ENCODE data around the gene SMPDL3A. TPM values are rescaled to one million over a fixed set of nuclear protein-coding genes. Genes with fewer than 3 reads are reported as not detected.
A peak's percentile ranks its signal among the peaks of the same experiment; 100 is the strongest.

Gene SMPDL3A
- total and polyA plus RNA-seq, 2 of the 13 experiments (the other 11 are each of a cell fraction or from before 2014, with no cell fraction given) = 7.8 to 17.3 TPM

DNA sequence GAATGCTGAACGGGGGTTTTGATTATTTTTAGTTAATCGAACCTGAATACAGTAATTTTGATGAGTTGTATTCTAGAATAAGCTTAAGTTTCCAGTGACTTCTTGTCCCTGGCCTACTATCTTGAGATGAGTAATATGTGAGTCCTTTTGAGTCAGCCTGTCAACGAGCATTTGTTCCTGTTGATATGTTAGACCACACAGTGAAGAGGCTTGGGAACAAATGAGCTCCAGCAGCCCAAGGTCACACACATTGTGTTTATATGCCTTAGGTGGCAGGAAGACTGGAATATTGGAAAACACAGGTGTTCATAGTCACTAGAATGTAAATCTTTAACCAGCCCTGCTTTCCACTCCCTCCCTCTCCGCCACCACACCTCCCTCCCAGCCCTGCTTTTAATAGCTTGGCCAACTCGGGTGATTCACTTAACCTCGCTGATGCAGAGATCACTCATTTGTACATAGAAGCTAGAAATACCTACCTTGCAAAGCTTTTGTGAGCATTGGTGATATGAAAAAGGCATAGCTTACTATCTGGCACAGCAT, 9.1 kb downstream of the SMPDL3A start (continued):
- TF ChIP-seq, protein P1, sequence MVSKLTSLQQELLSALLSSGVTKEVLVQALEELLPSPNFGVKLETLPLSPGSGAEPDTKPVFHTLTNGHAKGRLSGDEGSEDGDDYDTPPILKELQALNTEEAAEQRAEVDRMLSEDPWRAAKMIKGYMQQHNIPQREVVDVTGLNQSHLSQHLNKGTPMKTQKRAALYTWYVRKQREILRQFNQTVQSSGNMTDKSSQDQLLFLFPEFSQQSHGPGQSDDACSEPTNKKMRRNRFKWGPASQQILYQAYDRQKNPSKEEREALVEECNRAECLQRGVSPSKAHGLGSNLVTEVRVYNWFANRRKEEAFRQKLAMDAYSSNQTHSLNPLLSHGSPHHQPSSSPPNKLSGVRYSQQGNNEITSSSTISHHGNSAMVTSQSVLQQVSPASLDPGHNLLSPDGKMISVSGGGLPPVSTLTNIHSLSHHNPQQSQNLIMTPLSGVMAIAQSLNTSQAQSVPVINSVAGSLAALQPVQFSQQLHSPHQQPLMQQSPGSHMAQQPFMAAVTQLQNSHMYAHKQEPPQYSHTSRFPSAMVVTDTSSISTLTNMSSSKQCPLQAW (CRISPR knock-in tag; IDR thresholded peaks at IDR 0.05) = peak; percentile 100
- TF ChIP-seq ZNF101 (CRISPR knock-in tag; IDR thresholded peaks at IDR 0.05; ENCODE audit: borderline replicate concordance, low read depth) (no peak), ARNTL (CRISPR knock-in tag; IDR thresholded peaks at IDR 0.05) (peak; percentile 67; the same call in 1 of the 2 replicates), SAP130 (CRISPR knock-in tag; IDR thresholded peaks at IDR 0.05; ENCODE audit: low read depth) (peak; percentile 94), ZSCAN21 (CRISPR knock-in tag; IDR thresholded peaks at IDR 0.05; ENCODE audit: borderline replicate concordance) (peak; percentile 69; the same call in 1 of the 2 replicates), HDAC1 (CRISPR knock-in tag; IDR thresholded peaks at IDR 0.05) (peak; percentile 70), CCAR2 (optimal IDR thresholded peaks at IDR 0.05; ENCODE audit: low read depth, low read length) (no peak), ARID5B (CRISPR knock-in tag; IDR thresholded peaks at IDR 0.05) (peak; percentile 98), FOXA1 (IDR thresholded peaks at IDR 0.05) (no peak), FOXA1 (CRISPR knock-in tag; IDR thresholded peaks at IDR 0.05) (peak; percentile 26; the same call in 1 of the 2 replicates), TCF12 (IDR thresholded peaks at IDR 0.05) (no peak), TCF12 (CRISPR knock-in tag; IDR thresholded peaks at IDR 0.05) (peak; percentile 59; the same call in 1 of the 2 replicates), ZNF816 (CRISPR knock-in tag; IDR thresholded peaks at IDR 0.05; ENCODE audit: borderline replicate concordance) (no peak), SMAD3 (CRISPR knock-in tag; IDR thresholded peaks at IDR 0.05) (peak; percentile 96; the same call in 1 of the 2 replicates), ZSCAN29 (CRISPR knock-in tag; conservative IDR thresholded peaks at IDR 0.05) (peak; percentile 92), ZNF3 (CRISPR knock-in tag; IDR thresholded peaks at IDR 0.05) (0 out of 2 replicates have a peak, but pooled peaks have one; percentile 45), ZNF33A (CRISPR knock-in tag; IDR thresholded peaks at IDR 0.05; ENCODE audit: borderline replicate concordance) (no peak), ETV5 (CRISPR knock-in tag; IDR thresholded peaks at IDR 0.05; ENCODE audit: borderline replicate concordance) (peak; percentile 84; the same call in 1 of the 2 replicates), ONECUT2 (CRISPR knock-in tag; IDR thresholded peaks at IDR 0.05) (peak; percentile 77), ZMYM4 (CRISPR knock-in tag; IDR thresholded peaks at IDR 0.05) (peak; percentile 95), ZNF333 (CRISPR knock-in tag; IDR thresholded peaks at IDR 0.05; ENCODE audit: borderline replicate concordance) (no peak), KAT8 (CRISPR knock-in tag; IDR thresholded peaks at IDR 0.05) (peak; percentile 76), TRIM24 (CRISPR knock-in tag; IDR thresholded peaks at IDR 0.05) (no peak), MIXL1 (CRISPR knock-in tag; IDR thresholded peaks at IDR 0.05) (peak; percentile 86)
- TF ChIP-seq, protein P2, sequence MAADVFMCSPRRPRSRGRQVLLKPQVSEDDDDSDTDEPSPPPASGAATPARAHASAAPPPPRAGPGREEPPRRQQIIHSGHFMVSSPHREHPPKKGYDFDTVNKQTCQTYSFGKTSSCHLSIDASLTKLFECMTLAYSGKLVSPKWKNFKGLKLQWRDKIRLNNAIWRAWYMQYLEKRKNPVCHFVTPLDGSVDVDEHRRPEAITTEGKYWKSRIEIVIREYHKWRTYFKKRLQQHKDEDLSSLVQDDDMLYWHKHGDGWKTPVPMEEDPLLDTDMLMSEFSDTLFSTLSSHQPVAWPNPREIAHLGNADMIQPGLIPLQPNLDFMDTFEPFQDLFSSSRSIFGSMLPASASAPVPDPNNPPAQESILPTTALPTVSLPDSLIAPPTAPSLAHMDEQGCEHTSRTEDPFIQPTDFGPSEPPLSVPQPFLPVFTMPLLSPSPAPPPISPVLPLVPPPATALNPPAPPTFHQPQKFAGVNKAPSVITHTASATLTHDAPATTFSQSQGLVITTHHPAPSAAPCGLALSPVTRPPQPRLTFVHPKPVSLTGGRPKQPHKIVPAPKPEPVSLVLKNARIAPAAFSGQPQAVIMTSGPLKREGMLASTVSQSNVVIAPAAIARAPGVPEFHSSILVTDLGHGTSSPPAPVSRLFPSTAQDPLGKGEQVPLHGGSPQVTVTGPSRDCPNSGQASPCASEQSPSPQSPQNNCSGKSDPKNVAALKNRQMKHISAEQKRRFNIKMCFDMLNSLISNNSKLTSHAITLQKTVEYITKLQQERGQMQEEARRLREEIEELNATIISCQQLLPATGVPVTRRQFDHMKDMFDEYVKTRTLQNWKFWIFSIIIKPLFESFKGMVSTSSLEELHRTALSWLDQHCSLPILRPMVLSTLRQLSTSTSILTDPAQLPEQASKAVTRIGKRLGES (CRISPR knock-in tag; IDR thresholded peaks at IDR 0.05; ENCODE audit: borderline replicate concordance) = no peak
